T-cell (primary cell): ENCODE measurements around the gene DSE. TPM values are rescaled to one million over a fixed set of nuclear protein-coding genes. Genes with fewer than 3 reads are reported as not detected.

Experiments
- ATAC-seq, 4 experiments: fragments of 200-7000 bp in 3 of 4; fragments of 150-1000 bp in 1 of 4; cut with Tn5 transposase; replicated peaks in 1 of 4; 1 replicate in 3 of 4; 2 replicates in 1 of 4; pipeline ENCODE4 v1.10.0; 2021; ENCODE audit warnings: moderate library complexity in 3 of 4, mild to moderate bottlenecking in 2 of 4, moderate number of reproducible peaks in 1 of 4
- CTCF ChIA-PET, 2 donors: fragments of 300-600 bp; sonication (Branson Sonifier 250); formaldehyde crosslinking; loops; one replicate each; lab custom pipeline; 2022; ENCODE audit warnings: antibody characterized with exemption in 2 of 2; lab: Charles Lee
- POLR2A ChIA-PET, 2 donors: fragments of 300-600 bp; sonication (Branson Sonifier 250); formaldehyde crosslinking; loops; one replicate each; lab custom pipeline; 2022; ENCODE audit warnings: antibody characterized with exemption in 2 of 2; lab: Charles Lee
- DNase-seq, 35 experiments: peaks; one replicate each; pipeline versions ENCODE4 v3.0.0 to v3.0.0-alpha.2; 2013 to 2023
- H3K27ac ChIP-seq: one replicate; pipeline ENCODE4 v1.5.1; 2013; ENCODE audit warnings: low read length
- H3K27me3 ChIP-seq, 2 experiments: replicated peaks in 1 of 2; 1 replicate in 1 of 2; 2 replicates in 1 of 2; pipeline versions ENCODE4 v1.6.1 to v1.7.0; 2013; ENCODE audit warnings: low read length in 1 of 2, mixed read lengths in 1 of 2; ENCODE audit not compliant: control insufficient read depth in 2 of 2, insufficient read depth in 2 of 2; ENCODE audit errors: extremely low read depth in 1 of 2
- H3K36me3 ChIP-seq, 2 donors: 1 replicate in 1 of 2; 2 replicates in 1 of 2; pipeline versions ENCODE4 v1.6.1 to v1.7.0; 2013; ENCODE audit warnings: low read length in 1 of 2; ENCODE audit not compliant: control insufficient read depth in 2 of 2, insufficient read depth in 1 of 2; ENCODE audit errors: extremely low read depth in 1 of 2
- H3K4me1 ChIP-seq, 2 experiments: 1 replicate in 1 of 2; 2 replicates in 1 of 2; pipeline versions ENCODE4 v1.6.1 to v1.7.0; 2013; ENCODE audit warnings: low read length in 2 of 2, mixed read lengths in 1 of 2; ENCODE audit not compliant: insufficient read depth in 2 of 2, control insufficient read depth in 1 of 2; ENCODE audit errors: extremely low read depth in 1 of 2
- H3K4me3 ChIP-seq, 2 donors: 1 replicate in 1 of 2; 2 replicates in 1 of 2; pipeline versions ENCODE4 v1.5.1 to v1.7.0; 2013; ENCODE audit warnings: mild to moderate bottlenecking in 2 of 2, low read length in 1 of 2, moderate library complexity in 1 of 2; ENCODE audit not compliant: control insufficient read depth in 1 of 2; ENCODE audit errors: extremely low read depth in 1 of 2
- H3K9me3 ChIP-seq: 2 replicates; pipeline ENCODE4 v1.7.0; 2013
- H3K27ac Mint-ChIP-seq, 2 donors: one replicate each; pipeline ENCODE4 v1.8.0; 2020 to 2021; ENCODE audit warnings: mild to moderate bottlenecking in 2 of 2, mixed read lengths in 2 of 2
- H3K27me3 Mint-ChIP-seq, 2 donors: one replicate each; pipeline ENCODE4 v1.8.0; 2021 to 2022; ENCODE audit warnings: mixed read lengths in 2 of 2
- H3K36me3 Mint-ChIP-seq: one replicate; pipeline ENCODE4 v1.8.0; 2021; ENCODE audit warnings: mixed read lengths
- H3K4me1 Mint-ChIP-seq, 3 donors: one replicate each; pipeline ENCODE4 v1.8.0; 2020 to 2022; ENCODE audit warnings: mixed read lengths in 3 of 3, mild to moderate bottlenecking in 1 of 3
- H3K4me3 Mint-ChIP-seq, 3 donors: one replicate each; pipeline ENCODE4 v1.8.0; 2020 to 2022; ENCODE audit warnings: mild to moderate bottlenecking in 3 of 3, mixed read lengths in 3 of 3, moderate library complexity in 3 of 3
- H3K9me3 Mint-ChIP-seq, 3 donors: one replicate each; pipeline ENCODE4 v1.8.0; 2020 to 2022; ENCODE audit warnings: mixed read lengths in 3 of 3
- WGBS: methylation state at CpG from one replicate; pipeline ENCODE4 v1.1.5; 2013; ENCODE audit warnings: missing lambda C conversion rate; ENCODE audit not compliant: insufficient coverage; 5-methylcytosine and 5-hydroxymethylcytosine counted together
- total RNA-seq, 35 experiments: library from RNA in 6 of 35; stranded (reverse) in 6 of 35; fragments of 120-200 nt in 1 of 35; gene quantifications; one replicate each; pipeline versions ENCODE4 v1.2.1 to v1.2.4 and lab custom pipeline; 2013 to 2026

DSE gene
- total RNA-seq, 5 donors from 2014 or later (not counting 1 experiment from before 2014, with no cell fraction given) = 5.9 to 9.3 (median 7.4) TPM

- DNase-seq (no peak), ATAC-seq (no peak)
- Histone ChIP-seq H3K9me3 (no peaks in the 10 kb centered on the region), H3K36me3 (no peaks in the 10 kb centered on the region), H3K27me3 (peaks cover 0 to 11% of the 10 kb centered on the region in 2 experiments), H3K4me3 (peak overlapping the region; percentile 66 to 81), H3K27ac (no peak overlapping the region), H3K4me1 (peaks cover 0 to 16% of the 10 kb centered on the region in 2 experiments)
- peaks cover 12 to 21% (median 17%) of the 10 kb centered on the region in 3 donors for H3K4me1 Mint-ChIP-seq
- no peaks in the 10 kb centered on the region for H3K9me3 Mint-ChIP-seq
- 40% methylated on average over 1 of the region's 8 CpGs for WGBS
- POLR2A ChIA-PET = no interaction called here
- no peak overlapping the region for H3K27ac Mint-ChIP-seq
- H3K4me3 Mint-ChIP-seq = peak overlapping the region; percentile 82 to 88 (median 86)
- peaks cover 16 to 33% of the 10 kb centered on the region in 2 donors for H3K27me3 Mint-ChIP-seq
- no peaks in the 10 kb centered on the region for H3K36me3 Mint-ChIP-seq
- CTCF ChIA-PET = interaction anchor here in 1 of 2 donors (1.2 kb wide), 1 partner anchor 103 kb away, joined by 4 read pairs; no protein-coding TSS in a partner anchor
Observed at GRCh38 chr6:116371918-116372209, 1.1 kb downstream of the DSE start.

GRCh38 chr6:116373300-116373699, 2.6 kb downstream of the DSE start:
- POLR2A ChIA-PET = interaction anchor here in 1 of 2 donors (1.0 kb wide), 1 partner anchor 20 kb away, joined by 3 read pairs; no protein-coding TSS in a partner anchor

GRCh38 chr6:116373940-116374339, 3.2 kb downstream of the DSE start:
- ATAC-seq = no peak

More at GRCh38 chr6:116373300-116373699, 2.6 kb downstream of the DSE start:
- 94% methylated on average over 4 of the region's 6 CpGs for WGBS
- Histone ChIP-seq H3K27ac (no peak overlapping the region), H3K4me1 (peaks cover 0 to 16% of the 10 kb centered on the region in 2 experiments), H3K4me3 (no peak overlapping the region), H3K36me3 (no peaks in the 10 kb centered on the region), H3K9me3 (no peaks in the 10 kb centered on the region), H3K27me3 (peaks cover 0 to 11% of the 10 kb centered on the region in 2 experiments)
- DNase-seq (no peak), ATAC-seq (no peak)
- no peak overlapping the region for H3K4me3 Mint-ChIP-seq
- H3K4me1 Mint-ChIP-seq = peaks cover 12 to 18% (median 17%) of the 10 kb centered on the region in 3 donors
- peaks cover 20 to 35% of the 10 kb centered on the region in 2 donors for H3K27me3 Mint-ChIP-seq
- CTCF ChIA-PET = interaction anchor here in 1 of 2 donors (0.5 to 0.7 kb wide), 2 partner anchors 65 to 271 kb away, joined by 3 read pairs; no protein-coding TSS in a partner anchor
- no peaks in the 10 kb centered on the region for H3K36me3 Mint-ChIP-seq
- no peak overlapping the region for H3K27ac Mint-ChIP-seq
- no peaks in the 10 kb centered on the region for H3K9me3 Mint-ChIP-seq

GRCh38 chr6:116374586-116374985, 3.8 kb downstream of the DSE start:
- 92% methylated on average over 2 of the region's 5 CpGs for WGBS
- H3K27me3 ChIP-seq = peaks cover 0 to 11% of the 10 kb centered on the region in 2 experiments
- no peak overlapping the region for H3K27ac ChIP-seq
- CTCF ChIA-PET = no interaction called here
- H3K9me3 Mint-ChIP-seq = no peaks in the 10 kb centered on the region
- no peaks in the 10 kb centered on the region for H3K9me3 ChIP-seq
- no peak for DNase-seq
- H3K27ac Mint-ChIP-seq = no peak overlapping the region
- H3K36me3 Mint-ChIP-seq = no peaks in the 10 kb centered on the region
- POLR2A ChIA-PET = no interaction called here
- H3K36me3 ChIP-seq = no peaks in the 10 kb centered on the region
- peaks cover 9 to 14% (median 14%) of the 10 kb centered on the region in 3 donors for H3K4me1 Mint-ChIP-seq
- no peak overlapping the region for H3K4me3 ChIP-seq
- no peak for ATAC-seq
- peaks cover 0 to 16% of the 10 kb centered on the region in 2 experiments for H3K4me1 ChIP-seq
- no peak overlapping the region for H3K4me3 Mint-ChIP-seq
- H3K27me3 Mint-ChIP-seq = peaks cover 20 to 35% of the 10 kb centered on the region in 2 donors

More at GRCh38 chr6:116373940-116374339, 3.2 kb downstream of the DSE start:
- Mint-ChIP-seq H3K4me3 (no peak overlapping the region), H3K36me3 (no peaks in the 10 kb centered on the region), H3K9me3 (no peaks in the 10 kb centered on the region), H3K27me3 (peaks cover 20 to 35% of the 10 kb centered on the region in 2 donors), H3K4me1 (peaks cover 12 to 18% (median 17%) of the 10 kb centered on the region in 3 donors), H3K27ac (no peak overlapping the region)
- H3K4me3 ChIP-seq = no peak overlapping the region
- H3K36me3 ChIP-seq = no peaks in the 10 kb centered on the region
- DNase-seq = no peak
- peaks cover 0 to 16% of the 10 kb centered on the region in 2 experiments for H3K4me1 ChIP-seq
- no peaks in the 10 kb centered on the region for H3K9me3 ChIP-seq
- no CpG with 5 or more reads among the region's 1 CpG for WGBS
- peaks cover 0 to 11% of the 10 kb centered on the region in 2 experiments for H3K27me3 ChIP-seq
- POLR2A ChIA-PET = interaction anchor here in 1 of 2 donors (1.0 kb wide), 1 partner anchor 19 kb away, joined by 3 read pairs; no protein-coding TSS in a partner anchor
- H3K27ac ChIP-seq = no peak overlapping the region
- CTCF ChIA-PET = no interaction called here

- Histone ChIP-seq H3K27me3 (peaks cover 0 to 11% of the 10 kb centered on the region in 2 experiments), H3K9me3 (no peaks in the 10 kb centered on the region), H3K27ac (no peak overlapping the region), H3K4me1 (peaks cover 0 to 9% of the 10 kb centered on the region in 2 experiments), H3K36me3 (no peaks in the 10 kb centered on the region), H3K4me3 (no peak overlapping the region)
- ChIA-PET CTCF (no interaction called here), POLR2A (no interaction called here)
- no peaks in the 10 kb centered on the region for H3K36me3 Mint-ChIP-seq
- no peaks in the 10 kb centered on the region for H3K9me3 Mint-ChIP-seq
- ATAC-seq = no peak
- WGBS = no CpG with 5 or more reads among the region's 2 CpGs
- no peak overlapping the region for H3K4me3 Mint-ChIP-seq
- peaks cover 20 to 34% of the 10 kb centered on the region in 2 donors for H3K27me3 Mint-ChIP-seq
- H3K27ac Mint-ChIP-seq = no peak overlapping the region
- DNase-seq = no peak
- peaks cover 2 to 7% (median 7%) of the 10 kb centered on the region in 3 donors for H3K4me1 Mint-ChIP-seq
Observed at GRCh38 chr6:116375262-116375661, 4.5 kb downstream of the DSE start.

GRCh38 chr6:116376149-116376548, 5.4 kb downstream of the DSE start:
- H3K36me3 ChIP-seq = no peaks in the 10 kb centered on the region
- H3K4me3 ChIP-seq = no peak overlapping the region
- Mint-ChIP-seq H3K27me3 (peaks cover 22 to 33% of the 10 kb centered on the region in 2 donors), H3K4me3 (no peak overlapping the region), H3K27ac (no peak overlapping the region), H3K9me3 (no peaks in the 10 kb centered on the region), H3K4me1 (peaks cover 0 to 5% (median 5%) of the 10 kb centered on the region in 3 donors), H3K36me3 (no peaks in the 10 kb centered on the region)
- peaks cover 0 to 11% of the 10 kb centered on the region in 2 experiments for H3K27me3 ChIP-seq
- DNase-seq = no peak
- 89% methylated on average over 2 of the region's 4 CpGs for WGBS
- POLR2A ChIA-PET = no interaction called here
- H3K4me1 ChIP-seq = peaks cover 0 to 7% of the 10 kb centered on the region in 2 experiments
- H3K9me3 ChIP-seq = no peaks in the 10 kb centered on the region
- H3K27ac ChIP-seq = no peak overlapping the region
- no peak for ATAC-seq
- CTCF ChIA-PET = no interaction called here
